Urinary bladder (tissue), 4 donors: Measurements from ENCODE around the gene ATP8A2. TPM values are rescaled to one million over a fixed set of nuclear protein-coding genes. Genes with fewer than 3 reads are reported as not detected.
"Not testable (repeated sequence)": the region's sequence is repeated elsewhere in the genome, so short reads cannot be mapped to it uniquely, and the experiment has no call there.

ENCODE experiments used
- DNase-seq: peaks from one replicate; pipeline ENCODE4 v3.0.0-alpha.2; 2015; ENCODE audit errors: extremely low spot score
- H3K27ac ChIP-seq: one replicate; pipeline ENCODE4 v1.5.1; 2013; ENCODE audit warnings: low read depth, mild to moderate bottlenecking, moderate library complexity
- H3K36me3 ChIP-seq: one replicate; pipeline ENCODE4 v1.6.1; 2013; ENCODE audit warnings: mild to moderate bottlenecking, moderate library complexity; ENCODE audit not compliant: insufficient read depth
- H3K4me1 ChIP-seq: one replicate; pipeline ENCODE4 v1.6.1; 2013; ENCODE audit warnings: mild to moderate bottlenecking, moderate library complexity; ENCODE audit not compliant: insufficient read depth
- H3K4me3 ChIP-seq: one replicate; pipeline ENCODE4 v1.5.1; 2013; ENCODE audit warnings: low read depth, low read length
- WGBS: extraction: QIAGEN DNeasy Blood & Tissue Kit; methylation state at CpG from one replicate; pipeline ENCODE4 v1.1.7; 2013; 5-methylcytosine and 5-hydroxymethylcytosine counted together
- polyA plus RNA-seq: library from polyadenylated mRNA; stranded (reverse); fragments of 200-250 nt; gene quantifications from one replicate; pipeline ENCODE4 v1.2.3, GENCODE V29; 2013
- total RNA-seq: library from RNA; depleted of rRNA; stranded (reverse); fragments of >200 nt; gene quantifications from one replicate; pipeline ENCODE4 v1.2.3, GENCODE V29; 2014
- donor health status: healthy with polysubstance abuse.
- donor health status: healthy.

The ATP8A2 gene
- total and polyA plus RNA-seq, 2 donors: 1.4 to 1.5 TPM

GRCh38 chr13:26051657-26052311 is 680.0 kb downstream of the ATP8A2 start, which contains the start of gene SHISA2:
SHISA2 (minus strand) TSS chr13:26052016; CDS start chr13:26050975, 1,041 bp downstream.
- Histone ChIP-seq H3K4me3 (peak within 1 kb of the TSS; percentile 50), H3K4me1 (no peaks in the 10 kb centered on the region), H3K27ac (no peak within 1 kb of the TSS), H3K36me3 (no peaks in the 10 kb centered on the region)
- no peak for DNase-seq
- 1% methylated on average over 71 of the region's 72 CpGs for WGBS

DNA sequence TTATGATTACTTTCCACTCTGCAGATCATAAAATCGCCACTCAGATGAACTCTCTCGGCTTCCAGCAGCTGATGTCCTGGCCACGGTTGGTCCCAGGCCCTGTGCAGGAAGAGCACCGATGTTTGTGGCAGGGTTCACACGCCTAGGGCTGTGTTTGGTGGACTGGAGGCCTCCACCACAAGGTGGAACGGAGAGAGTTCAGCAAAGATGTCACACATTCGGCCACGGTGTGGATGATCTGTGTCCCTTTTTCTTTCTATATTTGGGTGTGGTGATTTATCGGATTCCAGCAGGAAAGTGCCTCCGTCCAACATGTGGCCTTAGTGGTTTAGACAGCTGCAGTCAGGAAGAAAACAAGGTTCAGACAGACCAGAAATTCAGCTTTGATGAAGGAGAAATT is 680.6 kb downstream of the ATP8A2 start:
- DNase-seq: no peak
- 57% methylated on average over 10 of the region's 10 CpGs for WGBS
- Histone ChIP-seq H3K27ac (no peak overlapping the region), H3K4me3 (no peak overlapping the region), H3K4me1 (no peaks in the 10 kb centered on the region), H3K36me3 (no peaks in the 10 kb centered on the region)

GRCh38 chr13:26053418-26053980 is 681.7 kb downstream of the ATP8A2 start:
- DNase-seq: no peak
- Histone ChIP-seq H3K4me1 (no peaks in the 10 kb centered on the region), H3K36me3 (no peaks in the 10 kb centered on the region), H3K27ac (no peak overlapping the region), H3K4me3 (no peak overlapping the region)
- 68% methylated on average over 6 of the region's 6 CpGs for WGBS

- no peak for DNase-seq
- Histone ChIP-seq H3K36me3 (no peaks in the 10 kb centered on the region), H3K4me1 (no peaks in the 10 kb centered on the region), H3K27ac (no peak overlapping the region), H3K4me3 (no peak overlapping the region)
Measured at GRCh38 chr13:26054896-26055295, 683.1 kb downstream of the ATP8A2 start.

- H3K27ac ChIP-seq: no peak overlapping the region
- no peaks in the 10 kb centered on the region for H3K4me1 ChIP-seq
- WGBS: 73% methylated on average over 6 of the region's 6 CpGs
- no peak overlapping the region for H3K4me3 ChIP-seq
- no peaks in the 10 kb centered on the region for H3K36me3 ChIP-seq
- DNase-seq: no peak
Measured at GRCh38 chr13:26058704-26059103, 686.9 kb downstream of the ATP8A2 start.

DNA sequence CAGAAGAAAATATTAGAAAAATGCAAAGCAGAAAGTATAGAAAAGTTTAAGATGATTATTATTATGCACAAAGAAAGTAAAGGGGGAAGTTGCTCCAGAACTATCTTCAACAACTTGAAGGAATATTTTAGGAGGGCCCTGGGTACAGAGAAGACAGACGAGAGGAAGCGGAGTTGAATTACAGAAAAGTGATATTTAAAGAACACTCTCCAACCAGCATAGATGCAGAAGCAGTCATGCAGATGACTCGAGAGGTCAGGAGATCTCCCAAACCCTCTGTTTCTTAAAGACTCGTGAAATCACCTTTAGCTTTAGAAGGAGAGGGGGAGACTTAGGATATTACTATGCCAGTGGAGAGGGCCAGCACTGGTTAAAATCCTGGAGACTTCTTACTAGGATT is 688.6 kb downstream of the ATP8A2 start:
- Histone ChIP-seq H3K36me3 (no peaks in the 10 kb centered on the region), H3K4me1 (no peaks in the 10 kb centered on the region), H3K27ac (no peak overlapping the region), H3K4me3 (no peak overlapping the region)
- WGBS: 78% methylated on average over 4 of the region's 4 CpGs
- no peak for DNase-seq

DNA sequence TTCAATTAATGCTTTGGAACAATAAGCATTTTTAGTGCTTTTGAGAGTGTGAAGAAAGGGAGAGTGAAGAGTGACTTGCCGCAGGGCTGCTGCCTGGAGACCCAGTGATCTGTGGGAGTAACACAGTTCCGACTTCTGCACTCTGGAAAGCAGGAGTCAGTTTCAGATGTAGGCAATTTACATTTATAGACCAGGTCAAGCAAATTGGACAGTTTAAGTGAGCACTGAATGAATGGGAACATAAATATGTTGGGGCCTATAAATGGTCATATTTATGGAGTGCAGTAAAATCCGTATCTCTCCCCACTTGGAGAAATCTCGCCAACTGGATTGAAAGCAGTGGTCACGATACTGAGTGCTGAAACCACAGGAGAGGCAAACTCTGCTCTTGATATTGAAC is 689.5 kb downstream of the ATP8A2 start:
- H3K4me3 ChIP-seq: no peak overlapping the region
- no peaks in the 10 kb centered on the region for H3K36me3 ChIP-seq
- DNase-seq: no peak
- WGBS: 66% methylated on average over 5 of the region's 5 CpGs
- no peak overlapping the region for H3K27ac ChIP-seq
- H3K4me1 ChIP-seq: no peaks in the 10 kb centered on the region

GRCh38 chr13:26061947-26062346 is 690.2 kb downstream of the ATP8A2 start:
- 76% methylated on average over 6 of the region's 6 CpGs for WGBS
- DNase-seq: no peak
- Histone ChIP-seq H3K27ac (no peak overlapping the region), H3K4me3 (no peak overlapping the region), H3K4me1 (no peaks in the 10 kb centered on the region), H3K36me3 (no peaks in the 10 kb centered on the region)

GRCh38 chr13:26062853-26063444 is 691.2 kb downstream of the ATP8A2 start:
- Histone ChIP-seq H3K4me1 (no peaks in the 10 kb centered on the region), H3K36me3 (no peaks in the 10 kb centered on the region), H3K4me3 (no peak overlapping the region), H3K27ac (no peak overlapping the region)
- no peak for DNase-seq
- 58% methylated on average over 5 of the region's 5 CpGs for whole genome bisulfite sequencing

- not testable (repeated sequence) for H3K36me3 ChIP-seq, H3K27ac ChIP-seq, H3K4me1 ChIP-seq, H3K4me3 ChIP-seq, DNase-seq
- WGBS: 74% methylated on average over 7 of the region's 7 CpGs
Measured at GRCh38 chr13:26066492-26066891, 694.7 kb downstream of the ATP8A2 start.

GRCh38 chr13:26067601-26068000 is 695.8 kb downstream of the ATP8A2 start:
- no peak overlapping the region for H3K4me3 ChIP-seq
- no peak for DNase-seq
- no peaks in the 10 kb centered on the region for H3K36me3 ChIP-seq
- no peaks in the 10 kb centered on the region for H3K4me1 ChIP-seq
- H3K27ac ChIP-seq: no peak overlapping the region
- WGBS: 82% methylated on average over 3 of the region's 3 CpGs

DNA sequence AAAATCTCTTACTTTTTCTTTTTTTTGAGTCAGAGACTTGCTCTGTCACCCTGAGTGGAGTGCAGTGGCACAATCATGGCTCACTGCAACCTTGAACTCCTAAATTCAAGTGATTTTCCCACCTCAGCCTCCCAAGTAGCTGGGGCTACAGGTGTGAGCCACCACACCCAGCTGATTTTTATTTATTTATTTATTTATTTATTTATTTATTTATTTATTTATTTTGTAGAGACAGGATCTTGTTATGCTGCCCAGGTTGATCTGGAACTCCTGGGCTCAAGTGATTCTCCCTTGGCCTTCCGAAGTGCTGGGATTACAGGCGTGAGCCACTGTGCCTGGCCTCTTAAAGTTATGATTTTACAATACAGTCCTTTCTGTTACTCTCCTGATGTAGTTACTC is 696.6 kb downstream of the ATP8A2 start:
- H3K27ac ChIP-seq, H3K4me1 ChIP-seq, H3K36me3 ChIP-seq, DNase-seq, H3K4me3 ChIP-seq: not testable (repeated sequence)
- 93% methylated on average over 2 of the region's 2 CpGs for WGBS

- not testable (repeated sequence) for DNase-seq, H3K4me1 ChIP-seq, H3K36me3 ChIP-seq, H3K4me3 ChIP-seq, H3K27ac ChIP-seq
- 82% methylated on average over 8 of the region's 8 CpGs for WGBS
Measured at GRCh38 chr13:26069642-26070041, 697.9 kb downstream of the ATP8A2 start.

DNA sequence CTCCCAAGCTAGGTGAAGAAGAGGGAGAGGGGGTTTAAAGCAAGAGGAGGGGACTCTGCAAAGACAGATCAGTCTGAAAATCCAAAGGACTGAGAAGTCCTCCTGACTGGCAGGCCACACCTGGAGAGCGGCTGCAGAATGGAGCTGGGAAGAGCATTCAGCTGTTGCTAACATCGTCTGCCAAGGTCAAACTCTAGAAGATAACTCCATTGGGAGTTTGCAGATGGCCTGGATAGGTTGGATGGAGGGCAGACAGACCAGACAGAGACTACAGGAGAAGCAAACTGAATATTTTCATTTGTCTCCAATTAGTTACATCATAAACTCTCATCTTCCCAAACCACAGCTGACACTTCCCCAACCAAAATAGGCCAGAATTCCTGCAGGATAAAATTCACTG is 699.9 kb downstream of the ATP8A2 start:
- 84% methylated on average over 2 of the region's 2 CpGs for WGBS
- no peak overlapping the region for H3K27ac ChIP-seq
- DNase-seq: no peak

More for the DNA sequence above, 699.9 kb downstream of the ATP8A2 start:
- no peak overlapping the region for H3K4me3 ChIP-seq
- no peaks in the 10 kb centered on the region for H3K36me3 ChIP-seq
- no peaks in the 10 kb centered on the region for H3K4me1 ChIP-seq
